Upper lobe of left lung (tissue), 4 donors: ENCODE results near the gene PHOX2A.

Experiments used
- CTCF ChIP-seq, 6 experiments: fragments of 450-650 bp in 4 of 6; fragments of 200-600 bp in 2 of 6; sonication (generic) in 2 of 6; IDR thresholded peaks; one replicate each; pipeline ENCODE4 v1.5.1; 2016 to 2019; ENCODE audit warnings: antibody characterized with exemption in 6 of 6
- EP300 ChIP-seq, 4 donors: sonication (generic); formaldehyde crosslinking; IDR thresholded peaks; one replicate each; pipeline ENCODE4 v1.5.1; 2017; ENCODE audit warnings: antibody characterized with exemption in 4 of 4, control low read depth in 2 of 4

DNA sequence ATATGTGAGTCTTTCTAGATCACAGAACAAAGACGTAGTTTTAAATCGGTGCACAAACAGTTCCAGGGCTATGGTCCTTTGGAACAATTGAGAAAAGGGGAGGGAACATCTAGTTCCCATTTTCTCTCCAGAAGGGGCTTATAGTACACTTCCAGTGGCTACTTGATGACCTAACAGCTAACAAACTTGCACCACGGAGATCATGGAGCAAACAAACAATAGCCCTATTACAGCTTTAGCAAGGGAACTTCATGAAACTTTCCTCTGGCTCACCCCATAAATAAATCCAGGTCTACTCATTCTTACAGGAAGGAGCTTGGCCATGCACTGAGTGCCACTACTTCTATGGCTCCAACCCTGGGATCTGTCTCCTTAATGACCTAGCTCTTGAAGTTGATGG is 35.7 kb downstream of the PHOX2A start:
- TF ChIP-seq EP300 (IDR thresholded peaks at IDR 0.05) (no peak), CTCF (IDR thresholded peaks at IDR 0.05) (no peak)
